ENCODE measurements around the gene SLC4A1AP. TPM values are rescaled to one million over a fixed set of nuclear protein-coding genes. Genes with fewer than 3 reads are reported as not detected.

SLC4A1AP gene
- total and polyA plus RNA-seq, 10 of the 15 experiments (the other 5 are each of a cell fraction or from before 2014, with no cell fraction given), result 6.5 to 30.1 (median 21.5) TPM

DNA sequence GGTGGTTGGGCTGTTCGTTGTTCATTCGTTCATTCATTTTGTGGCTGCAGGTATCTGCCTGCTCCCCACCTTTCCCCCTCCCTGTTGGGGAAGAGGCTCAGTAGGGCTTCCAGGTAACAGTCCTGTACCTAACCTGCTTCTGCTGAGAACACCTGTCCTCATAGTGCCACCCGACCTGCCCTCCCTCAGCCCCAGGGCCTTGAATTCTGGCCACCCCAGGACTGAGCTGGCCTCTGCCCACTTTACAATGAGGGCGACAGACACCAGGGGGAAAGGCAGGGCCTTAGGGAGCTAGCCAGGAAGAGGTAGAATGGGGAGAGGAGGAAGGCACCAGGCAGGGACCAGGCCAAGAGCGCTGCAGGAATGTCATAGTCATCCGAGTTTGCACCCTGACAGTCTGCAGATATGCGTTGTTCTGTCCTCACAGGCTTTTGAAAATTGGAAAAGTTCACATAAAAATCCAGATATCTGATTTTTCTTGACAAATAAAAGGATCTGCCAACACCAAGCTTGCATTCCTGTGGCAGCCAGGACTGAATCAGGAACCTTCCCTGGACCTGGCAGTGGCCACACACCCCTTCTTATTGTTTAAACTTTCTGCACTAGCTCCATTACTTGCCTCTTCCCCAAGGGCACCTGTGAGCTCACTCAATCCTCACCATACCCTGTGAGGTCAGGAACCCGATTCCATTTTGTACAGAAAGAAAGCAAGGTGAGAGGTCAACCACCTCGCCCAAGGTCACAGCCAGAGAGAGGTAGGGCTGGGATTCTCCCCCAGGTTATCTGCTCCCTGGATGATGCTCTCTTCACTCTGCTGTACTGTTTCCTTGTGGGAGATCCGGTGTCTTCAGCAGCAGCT lies 72.6 kb downstream of the SLC4A1AP start:
- RAD21 ChIA-PET (ENCODE audit: unreplicated experiment), result no interaction called here
- no peak overlapping the region for H3K4me3 ChIP-seq
- in situ Hi-C loops (cut with MboI) (no loop called here), intact Hi-C loops (cut with micrococcal nuclease; ENCODE audit: unreplicated experiment) (no loop called here)
- no peaks in the 10 kb centered on the region for H3K79me2 ChIP-seq (ENCODE audit: control insufficient read depth, insufficient read depth, low read length)
- POLR2A ChIA-PET, result no interaction called here
- H3K9ac ChIP-seq (ENCODE audit: control insufficient read depth, insufficient read depth, low read length), result no peak overlapping the region
- WGBS (ENCODE audit: insufficient coverage, insufficient replicate concordance, low lambda C conversion rate, missing lambda C conversion rate), result 60% methylated on average over 10 of the region's 10 CpGs
- no peaks in the 10 kb centered on the region for H4K20me1 ChIP-seq (ENCODE audit: control insufficient read depth, insufficient read depth)
- BruUV-seq (replicated peaks), result no TSS peak
- FAIRE-seq, result no peak
- no peak for DNase-seq (ENCODE audit: low read depth, low spot score)
- SMC1A ChIA-PET (ENCODE audit: uncharacterized antibody, unreplicated experiment), result no interaction called here
- H2AFZ ChIP-seq (ENCODE audit: control insufficient read depth, low read depth, low read length), result peak overlapping the region; percentile 51; the same call in 1 of the 2 replicates
- no peaks in the 10 kb centered on the region for H3K36me3 ChIP-seq (ENCODE audit: control insufficient read depth in 2 of 2, insufficient read depth in 2 of 2, low read length in 1 of 2)
- no peaks in the 10 kb centered on the region; the same call in 2 of the 3 replicates for H3K9me3 ChIP-seq (replicated peaks; ENCODE audit: control insufficient read depth, insufficient read depth, low read length)
- no peak overlapping the region for H3K27ac ChIP-seq (ENCODE audit: control insufficient read depth, insufficient read depth)
- no peak for ATAC-seq
- no peaks in the 10 kb centered on the region for H3K4me1 ChIP-seq (ENCODE audit: control insufficient read depth, insufficient read depth, low read length)
- H3K4me2 ChIP-seq (ENCODE audit: control insufficient read depth, insufficient read depth), result peak overlapping the region; percentile 54; the same call in 1 of the 2 replicates
- peaks cover 2 to 11% of the 10 kb centered on the region in 2 experiments for H3K27me3 ChIP-seq (replicated peaks in 1 of 2; ENCODE audit: control insufficient read depth in 2 of 2, insufficient read depth in 2 of 2, low read length in 1 of 2)
- CTCF ChIA-PET, result interaction anchor here (2.4 kb wide), 1 partner anchor 12 kb away, joined by 7 read pairs; no protein-coding TSS in a partner anchor
- TF ChIP-seq, protein P1, sequence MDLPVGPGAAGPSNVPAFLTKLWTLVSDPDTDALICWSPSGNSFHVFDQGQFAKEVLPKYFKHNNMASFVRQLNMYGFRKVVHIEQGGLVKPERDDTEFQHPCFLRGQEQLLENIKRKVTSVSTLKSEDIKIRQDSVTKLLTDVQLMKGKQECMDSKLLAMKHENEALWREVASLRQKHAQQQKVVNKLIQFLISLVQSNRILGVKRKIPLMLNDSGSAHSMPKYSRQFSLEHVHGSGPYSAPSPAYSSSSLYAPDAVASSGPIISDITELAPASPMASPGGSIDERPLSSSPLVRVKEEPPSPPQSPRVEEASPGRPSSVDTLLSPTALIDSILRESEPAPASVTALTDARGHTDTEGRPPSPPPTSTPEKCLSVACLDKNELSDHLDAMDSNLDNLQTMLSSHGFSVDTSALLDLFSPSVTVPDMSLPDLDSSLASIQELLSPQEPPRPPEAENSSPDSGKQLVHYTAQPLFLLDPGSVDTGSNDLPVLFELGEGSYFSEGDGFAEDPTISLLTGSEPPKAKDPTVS (IDR thresholded peaks at IDR 0.05; ENCODE audit: low read depth, low read length), result no peak
- TF ChIP-seq MLLT1 (IDR thresholded peaks at IDR 0.05), result no peak
- TF ChIP-seq RBBP5 (conservative IDR thresholded peaks at IDR 0.05), result no peak
- no peak for TF ChIP-seq HDGF (IDR thresholded peaks at IDR 0.05)
- no peak for TF ChIP-seq NFIC (IDR thresholded peaks at IDR 0.05; ENCODE audit: low read depth, low read length)
- no peak for TF ChIP-seq GABPA (IDR thresholded peaks at IDR 0.05; ENCODE audit: low read depth)
- TF ChIP-seq EGR1 (IDR thresholded peaks at IDR 0.05; ENCODE audit: borderline replicate concordance in 1 of 2, low read depth in 2 of 2, low read length in 2 of 2), result no peak
- no peak for TF ChIP-seq CREB1 (IDR thresholded peaks at IDR 0.05; ENCODE audit: low read depth)
- TF ChIP-seq EP300 (IDR thresholded peaks at IDR 0.05; ENCODE audit: borderline replicate concordance in 1 of 2, control insufficient read depth in 1 of 2, low read depth in 2 of 2, low read length in 2 of 2), result no peak
- no peak for TF ChIP-seq CBFB (IDR thresholded peaks at IDR 0.05; ENCODE audit: low read depth)
- TF ChIP-seq, protein P2, sequence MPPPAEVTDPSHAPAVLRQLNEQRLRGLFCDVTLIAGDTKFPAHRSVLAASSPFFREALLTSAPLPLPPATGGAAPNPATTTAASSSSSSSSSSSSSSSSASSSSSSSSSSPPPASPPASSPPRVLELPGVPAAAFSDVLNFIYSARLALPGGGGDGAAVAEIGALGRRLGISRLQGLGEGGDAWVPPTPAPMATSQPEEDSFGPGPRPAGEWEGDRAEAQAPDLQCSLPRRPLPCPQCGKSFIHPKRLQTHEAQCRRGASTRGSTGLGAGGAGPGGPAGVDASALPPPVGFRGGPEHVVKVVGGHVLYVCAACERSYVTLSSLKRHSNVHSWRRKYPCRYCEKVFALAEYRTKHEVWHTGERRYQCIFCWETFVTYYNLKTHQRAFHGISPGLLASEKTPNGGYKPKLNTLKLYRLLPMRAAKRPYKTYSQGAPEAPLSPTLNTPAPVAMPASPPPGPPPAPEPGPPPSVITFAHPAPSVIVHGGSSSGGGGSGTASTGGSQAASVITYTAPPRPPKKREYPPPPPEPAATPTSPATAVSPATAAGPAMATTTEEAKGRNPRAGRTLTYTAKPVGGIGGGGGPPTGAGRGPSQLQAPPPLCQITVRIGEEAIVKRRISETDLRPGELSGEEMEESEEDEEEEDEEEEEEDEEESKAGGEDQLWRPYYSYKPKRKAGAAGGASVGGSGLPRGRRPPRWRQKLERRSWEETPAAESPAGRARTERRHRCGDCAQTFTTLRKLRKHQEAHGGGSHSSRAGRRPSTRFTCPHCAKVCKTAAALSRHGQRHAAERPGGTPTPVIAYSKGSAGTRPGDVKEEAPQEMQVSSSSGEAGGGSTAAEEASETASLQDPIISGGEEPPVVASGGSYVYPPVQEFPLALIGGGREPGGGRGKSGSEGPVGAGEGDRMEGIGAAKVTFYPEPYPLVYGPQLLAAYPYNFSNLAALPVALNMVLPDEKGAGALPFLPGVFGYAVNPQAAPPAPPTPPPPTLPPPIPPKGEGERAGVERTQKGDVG (CRISPR knock-in tag; IDR thresholded peaks at IDR 0.05), result no peak
- TF ChIP-seq, protein P3, sequence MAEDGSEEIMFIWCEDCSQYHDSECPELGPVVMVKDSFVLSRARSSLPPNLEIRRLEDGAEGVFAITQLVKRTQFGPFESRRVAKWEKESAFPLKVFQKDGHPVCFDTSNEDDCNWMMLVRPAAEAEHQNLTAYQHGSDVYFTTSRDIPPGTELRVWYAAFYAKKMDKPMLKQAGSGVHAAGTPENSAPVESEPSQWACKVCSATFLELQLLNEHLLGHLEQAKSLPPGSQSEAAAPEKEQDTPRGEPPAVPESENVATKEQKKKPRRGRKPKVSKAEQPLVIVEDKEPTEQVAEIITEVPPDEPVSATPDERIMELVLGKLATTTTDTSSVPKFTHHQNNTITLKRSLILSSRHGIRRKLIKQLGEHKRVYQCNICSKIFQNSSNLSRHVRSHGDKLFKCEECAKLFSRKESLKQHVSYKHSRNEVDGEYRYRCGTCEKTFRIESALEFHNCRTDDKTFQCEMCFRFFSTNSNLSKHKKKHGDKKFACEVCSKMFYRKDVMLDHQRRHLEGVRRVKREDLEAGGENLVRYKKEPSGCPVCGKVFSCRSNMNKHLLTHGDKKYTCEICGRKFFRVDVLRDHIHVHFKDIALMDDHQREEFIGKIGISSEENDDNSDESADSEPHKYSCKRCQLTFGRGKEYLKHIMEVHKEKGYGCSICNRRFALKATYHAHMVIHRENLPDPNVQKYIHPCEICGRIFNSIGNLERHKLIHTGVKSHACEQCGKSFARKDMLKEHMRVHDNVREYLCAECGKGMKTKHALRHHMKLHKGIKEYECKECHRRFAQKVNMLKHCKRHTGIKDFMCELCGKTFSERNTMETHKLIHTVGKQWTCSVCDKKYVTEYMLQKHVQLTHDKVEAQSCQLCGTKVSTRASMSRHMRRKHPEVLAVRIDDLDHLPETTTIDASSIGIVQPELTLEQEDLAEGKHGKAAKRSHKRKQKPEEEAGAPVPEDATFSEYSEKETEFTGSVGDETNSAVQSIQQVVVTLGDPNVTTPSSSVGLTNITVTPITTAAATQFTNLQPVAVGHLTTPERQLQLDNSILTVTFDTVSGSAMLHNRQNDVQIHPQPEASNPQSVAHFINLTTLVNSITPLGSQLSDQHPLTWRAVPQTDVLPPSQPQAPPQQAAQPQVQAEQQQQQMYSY (CRISPR knock-in tag; IDR thresholded peaks at IDR 0.05), result no peak
- TF ChIP-seq POU2F2 (IDR thresholded peaks at IDR 0.05; ENCODE audit: borderline replicate concordance, low read depth, low read length), result no peak
